Measurements from ENCODE around the gene OIP5.

Gene OIP5

GRCh38 chr15:41259546-41260189 is 72.7 kb downstream of the OIP5 start:
- H3F3A ChIP-seq (ENCODE audit: insufficient read depth, low read length), result peaks cover 12% of the 10 kb centered on the region
- no peak overlapping the region for H3K9ac ChIP-seq (ENCODE audit: low read length)
- no peaks in the 10 kb centered on the region for H3K36me3 ChIP-seq (replicated peaks; ENCODE audit: insufficient read depth, low read length)
- no peak for DNase-seq
- no peaks in the 10 kb centered on the region for H3K9me2 ChIP-seq (replicated peaks; ENCODE audit: insufficient read depth, low read length)
- H3K27ac ChIP-seq (ENCODE audit: low read length), result no peak overlapping the region
- H3K27me3 ChIP-seq (replicated peaks; ENCODE audit: insufficient read depth, low read length), result no peaks in the 10 kb centered on the region
- TF ChIP-seq, protein P1, sequence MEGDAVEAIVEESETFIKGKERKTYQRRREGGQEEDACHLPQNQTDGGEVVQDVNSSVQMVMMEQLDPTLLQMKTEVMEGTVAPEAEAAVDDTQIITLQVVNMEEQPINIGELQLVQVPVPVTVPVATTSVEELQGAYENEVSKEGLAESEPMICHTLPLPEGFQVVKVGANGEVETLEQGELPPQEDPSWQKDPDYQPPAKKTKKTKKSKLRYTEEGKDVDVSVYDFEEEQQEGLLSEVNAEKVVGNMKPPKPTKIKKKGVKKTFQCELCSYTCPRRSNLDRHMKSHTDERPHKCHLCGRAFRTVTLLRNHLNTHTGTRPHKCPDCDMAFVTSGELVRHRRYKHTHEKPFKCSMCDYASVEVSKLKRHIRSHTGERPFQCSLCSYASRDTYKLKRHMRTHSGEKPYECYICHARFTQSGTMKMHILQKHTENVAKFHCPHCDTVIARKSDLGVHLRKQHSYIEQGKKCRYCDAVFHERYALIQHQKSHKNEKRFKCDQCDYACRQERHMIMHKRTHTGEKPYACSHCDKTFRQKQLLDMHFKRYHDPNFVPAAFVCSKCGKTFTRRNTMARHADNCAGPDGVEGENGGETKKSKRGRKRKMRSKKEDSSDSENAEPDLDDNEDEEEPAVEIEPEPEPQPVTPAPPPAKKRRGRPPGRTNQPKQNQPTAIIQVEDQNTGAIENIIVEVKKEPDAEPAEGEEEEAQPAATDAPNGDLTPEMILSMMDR (IDR thresholded peaks at IDR 0.05; ENCODE audit: low read length), result no peak
- no peak for TF ChIP-seq EZH2 (optimal IDR thresholded peaks at IDR 0.05; ENCODE audit: low read depth, low read length)
- no peak for TF ChIP-seq EZH2phosphoT487 (IDR thresholded peaks at IDR 0.05; ENCODE audit: low read length)
- no peak overlapping the region for H3K4me3 ChIP-seq (ENCODE audit: low read length)
- H2AFZ ChIP-seq (ENCODE audit: low read length), result no peak overlapping the region
- peaks cover 17% of the 10 kb centered on the region; the same call in 1 of the 2 replicates for H3K4me1 ChIP-seq (ENCODE audit: low read length)
- H3K9me3 ChIP-seq (replicated peaks; ENCODE audit: insufficient read depth, low read length), result no peaks in the 10 kb centered on the region
- H3K4me2 ChIP-seq (ENCODE audit: low read depth, low read length), result no peak overlapping the region
- no peaks in the 10 kb centered on the region for H4K20me1 ChIP-seq (ENCODE audit: insufficient read depth, low read length)
- no peaks in the 10 kb centered on the region for H3K79me2 ChIP-seq (ENCODE audit: low read length)
